Measurements from ENCODE around the gene ZBTB46.

Gene ZBTB46

DNA sequence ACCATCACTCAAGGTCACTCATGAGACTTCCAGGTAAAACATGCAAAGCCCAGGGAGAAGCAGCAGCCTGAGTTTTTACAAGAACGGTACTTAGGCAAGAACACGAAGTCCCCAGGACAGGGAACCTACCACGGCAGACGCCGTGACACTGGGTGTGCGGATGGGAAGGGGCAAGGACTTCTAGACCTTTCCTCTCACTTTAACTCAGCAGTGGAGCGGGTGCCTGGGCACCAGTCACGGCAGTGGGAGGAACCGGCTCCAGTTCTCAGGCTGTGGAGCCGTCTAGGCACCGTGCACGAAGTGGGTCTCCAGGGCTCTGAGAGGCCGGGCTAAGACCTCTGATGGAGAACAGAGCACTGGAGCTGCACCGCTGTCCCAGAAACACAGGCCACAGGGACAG, 2.5 kb downstream of the ZBTB46 start:
- TF ChIP-seq, protein P1, sequence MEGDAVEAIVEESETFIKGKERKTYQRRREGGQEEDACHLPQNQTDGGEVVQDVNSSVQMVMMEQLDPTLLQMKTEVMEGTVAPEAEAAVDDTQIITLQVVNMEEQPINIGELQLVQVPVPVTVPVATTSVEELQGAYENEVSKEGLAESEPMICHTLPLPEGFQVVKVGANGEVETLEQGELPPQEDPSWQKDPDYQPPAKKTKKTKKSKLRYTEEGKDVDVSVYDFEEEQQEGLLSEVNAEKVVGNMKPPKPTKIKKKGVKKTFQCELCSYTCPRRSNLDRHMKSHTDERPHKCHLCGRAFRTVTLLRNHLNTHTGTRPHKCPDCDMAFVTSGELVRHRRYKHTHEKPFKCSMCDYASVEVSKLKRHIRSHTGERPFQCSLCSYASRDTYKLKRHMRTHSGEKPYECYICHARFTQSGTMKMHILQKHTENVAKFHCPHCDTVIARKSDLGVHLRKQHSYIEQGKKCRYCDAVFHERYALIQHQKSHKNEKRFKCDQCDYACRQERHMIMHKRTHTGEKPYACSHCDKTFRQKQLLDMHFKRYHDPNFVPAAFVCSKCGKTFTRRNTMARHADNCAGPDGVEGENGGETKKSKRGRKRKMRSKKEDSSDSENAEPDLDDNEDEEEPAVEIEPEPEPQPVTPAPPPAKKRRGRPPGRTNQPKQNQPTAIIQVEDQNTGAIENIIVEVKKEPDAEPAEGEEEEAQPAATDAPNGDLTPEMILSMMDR (IDR thresholded peaks at IDR 0.05) = no peak

DNA sequence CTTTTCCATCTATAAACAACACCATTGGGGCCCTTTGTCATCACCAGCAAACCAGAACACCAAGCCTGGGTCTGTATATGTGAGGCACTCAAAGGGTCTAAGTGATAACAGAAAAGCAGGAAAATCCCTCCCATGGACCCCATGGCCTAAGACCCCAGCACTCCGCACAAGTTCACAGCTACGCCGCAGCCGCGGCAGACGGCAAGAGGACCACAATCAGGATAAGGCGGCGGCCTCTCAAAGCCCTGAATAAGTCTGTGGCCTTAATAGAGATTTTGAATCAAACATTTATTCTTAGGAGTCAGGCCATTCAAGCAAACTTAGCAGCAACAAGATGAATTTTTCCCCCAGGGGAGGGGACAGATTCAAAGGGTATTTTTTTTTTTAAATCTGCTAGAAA, 2.9 kb downstream of the ZBTB46 start:
- TF ChIP-seq, protein P1 (IDR thresholded peaks at IDR 0.05) = no peak

DNA sequence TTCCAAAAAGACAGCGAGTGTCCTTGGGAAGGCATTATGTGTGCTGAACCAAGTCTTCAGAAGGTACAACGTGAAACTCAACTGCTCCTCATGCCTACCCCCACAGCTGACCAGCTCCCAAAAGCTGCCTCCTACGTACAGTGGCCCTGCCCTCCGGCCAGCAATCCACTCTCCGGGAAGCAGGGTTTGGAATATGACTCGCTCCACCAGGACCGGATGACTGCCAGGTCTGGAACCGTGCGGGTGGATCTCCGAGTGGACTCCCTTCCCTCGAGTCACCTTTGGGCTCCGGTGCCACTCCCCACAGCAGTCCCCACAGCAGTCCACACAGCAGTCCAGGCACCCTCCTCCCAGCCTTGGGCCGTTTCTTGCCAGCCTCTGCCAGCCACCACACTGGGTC, 4.3 kb downstream of the ZBTB46 start:
- TF ChIP-seq, protein P1 (IDR thresholded peaks at IDR 0.05) = no peak

DNA sequence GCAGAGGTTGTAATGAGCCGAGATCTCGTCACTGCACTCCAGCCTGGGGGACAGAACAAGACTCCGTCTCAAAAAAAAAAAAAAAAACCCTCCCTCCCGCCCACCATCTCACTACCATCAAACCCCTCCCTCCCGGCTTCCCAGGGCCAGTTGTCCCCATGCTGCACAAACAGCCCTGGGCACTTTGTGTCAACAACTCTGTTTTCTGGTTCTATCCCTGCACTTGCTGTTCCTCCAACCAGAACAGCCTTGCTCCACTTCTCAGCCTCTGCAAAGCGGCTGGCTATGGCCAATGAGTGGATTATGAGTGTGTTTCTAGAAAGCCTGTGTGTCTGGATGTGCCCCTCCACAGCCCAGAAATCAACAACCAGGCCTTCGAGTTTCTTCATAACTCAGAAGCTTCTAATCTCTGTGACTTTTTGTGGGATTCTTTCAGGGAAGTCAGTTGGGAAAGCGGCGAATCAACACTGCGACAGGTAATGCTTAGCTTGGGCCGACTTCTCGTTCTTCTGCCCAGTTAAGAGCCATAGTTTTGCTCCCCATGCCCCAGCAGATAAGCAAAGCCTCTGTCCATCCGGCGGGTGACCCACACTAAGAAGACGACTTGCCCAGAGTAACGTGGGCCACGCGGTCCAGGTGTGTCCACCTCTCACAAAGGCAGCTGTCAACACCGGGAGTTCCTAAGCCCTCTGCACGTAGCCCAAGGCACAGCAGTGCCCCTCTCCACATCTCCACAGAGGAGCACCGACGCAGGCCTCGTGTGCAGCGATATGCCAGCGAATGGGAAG, 5.5 kb downstream of the ZBTB46 start:
- TF ChIP-seq, protein P1 (IDR thresholded peaks at IDR 0.05) = no peak

DNA sequence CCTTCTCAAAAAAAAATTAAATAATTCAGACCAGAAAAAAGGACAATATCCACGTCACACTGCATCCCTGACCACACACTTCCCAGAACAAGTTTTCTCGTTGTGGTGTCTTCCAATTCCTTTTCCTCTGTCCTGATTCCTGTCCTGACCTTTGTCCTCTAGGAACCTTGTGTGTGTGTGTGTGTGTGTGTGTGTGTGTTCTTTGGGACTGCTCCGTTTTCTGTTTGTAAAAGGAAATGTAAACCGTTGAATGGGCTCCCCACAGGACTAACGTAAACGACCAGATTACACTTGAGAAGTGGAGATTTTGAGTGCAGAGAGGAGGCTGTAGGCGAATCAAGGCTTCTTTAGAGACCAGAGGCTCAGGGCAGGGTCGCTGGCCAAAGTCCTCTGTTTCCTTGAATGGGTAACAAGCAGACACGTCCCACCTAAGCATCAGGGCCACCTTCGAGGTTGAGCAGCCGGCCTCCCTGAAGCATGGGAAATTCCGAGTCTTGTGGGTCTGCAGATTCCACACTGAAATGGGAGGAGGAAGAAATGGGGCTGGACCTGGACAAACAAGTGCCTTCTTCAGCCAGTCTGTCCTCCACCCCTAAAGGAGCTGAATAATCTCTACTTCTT, 7.3 kb downstream of the ZBTB46 start:
- TF ChIP-seq, protein P1 (IDR thresholded peaks at IDR 0.05) = no peak

DNA sequence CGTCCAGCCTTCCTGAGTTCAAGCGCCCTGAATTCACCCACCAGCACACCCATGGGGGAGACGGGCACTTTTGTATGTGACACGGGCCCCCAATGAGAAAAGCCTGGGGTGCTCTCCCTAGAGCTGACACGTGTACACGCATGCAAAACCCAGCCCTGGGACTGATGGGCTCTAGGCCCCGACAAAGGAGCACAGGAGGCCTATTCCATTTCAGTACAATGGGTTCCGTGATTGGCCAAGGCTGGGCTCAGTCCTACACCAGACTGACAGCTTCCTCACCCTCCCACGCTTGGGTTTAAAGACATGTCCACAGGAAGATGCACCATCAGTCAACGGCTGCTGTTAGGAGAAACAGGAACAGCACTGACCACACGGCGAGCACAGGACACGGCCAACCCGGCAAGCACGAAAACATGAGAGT, 8.8 kb downstream of the ZBTB46 start:
- TF ChIP-seq, protein P1 (IDR thresholded peaks at IDR 0.05) = no peak

DNA sequence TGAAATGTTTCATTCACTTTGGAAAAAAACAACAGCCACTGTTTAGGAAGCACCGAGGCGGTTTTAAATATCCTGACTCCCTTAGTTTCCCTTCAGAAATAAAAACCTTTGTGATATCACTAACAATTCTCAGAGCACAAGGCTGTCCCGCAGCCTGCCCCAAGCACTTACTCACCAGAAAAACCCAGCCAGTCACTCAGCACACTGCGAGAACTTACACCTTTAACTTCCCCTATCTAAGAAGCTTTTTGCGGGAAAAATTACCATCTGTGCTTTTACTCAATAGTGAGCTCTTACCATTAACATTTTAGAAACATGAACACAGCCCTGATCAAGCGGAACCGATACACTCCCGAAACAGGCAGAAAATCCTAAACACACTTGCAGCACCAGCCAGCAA, 9.3 kb downstream of the ZBTB46 start:
- TF ChIP-seq, protein P1 (IDR thresholded peaks at IDR 0.05) = no peak
